Left cardiac atrium (tissue), 4 donors: Measurements from ENCODE around the gene MORF4L1. TPM values are rescaled to one million over a fixed set of nuclear protein-coding genes. Genes with fewer than 3 reads are reported as not detected.
"Not testable (repeated sequence)": the region's sequence is repeated elsewhere in the genome, so short reads cannot be mapped to it uniquely, and the experiment has no call there.

ENCODE experiments used
- ATAC-seq, 2 donors: fragments of 200-7000 bp; cut with Tn5 transposase; one replicate each; pipeline ENCODE4 v1.9.1; 2020; ENCODE audit warnings: mild to moderate bottlenecking in 2 of 2, moderate library complexity in 2 of 2
- DNase-seq: peaks from one replicate; pipeline ENCODE4 v3.0.0-alpha.2; 2020
- intact Hi-C, 2 donors: fragments of 100-400 bp; cut with DNase I; formaldehyde crosslinking; loops; one replicate each; pipeline versions ENCODE4 v1.14.1 to v1.15.1; 2022 to 2023
- total RNA-seq, 2 donors: library from RNA; stranded (reverse); fragmentation: NEBNext Ultra II Directional; extraction: Animal tissue kit (Norgen Biotek cat#: 25700); gene quantifications; one replicate each; pipeline ENCODE4 v1.2.1, GENCODE V29; 2021
- donor health status: DM: no; HTN: yes; CAD: no.
- donor health status: DM: no; HTN: yes; CAD: no; lungs with severe emphysema.
- donor health status: DM: yes; HTN: yes; CAD: no.
- donor health status: Dilated cardiomyopathy.

Gene MORF4L1
- total RNA-seq, 2 donors from 2014 or later = 306 to 401 TPM

GRCh38 chr15:78880813-78881212 lies 8.1 kb downstream of the MORF4L1 start:
- intact Hi-C loops = no loop called here
- ATAC-seq (no peak), DNase-seq (no peak)

DNA sequence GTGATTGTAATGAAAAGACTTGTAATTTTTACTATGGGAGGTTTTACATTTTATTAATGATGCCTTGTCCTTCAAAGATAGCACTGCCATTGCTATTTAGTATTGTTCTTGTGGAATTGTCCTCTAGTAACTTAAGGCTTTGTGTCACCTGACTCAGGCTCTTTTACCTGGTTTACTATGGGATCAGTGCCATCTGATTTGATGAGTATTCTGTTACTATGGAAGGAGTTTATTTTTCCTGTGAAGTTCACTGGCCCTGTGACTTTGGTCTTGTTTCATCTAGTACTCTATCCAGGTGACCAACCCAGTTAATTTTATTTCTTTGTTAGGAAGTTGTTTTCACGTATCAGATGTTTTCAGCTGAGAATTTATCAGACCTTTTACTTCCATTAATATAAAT lies 9.0 kb downstream of the MORF4L1 start:
- intact Hi-C loops = no loop called here
- ATAC-seq = no peak

GRCh38 chr15:78889000-78889399 lies 16.3 kb downstream of the MORF4L1 start:
- intact Hi-C loops = no loop called here
- no peak for DNase-seq
- ATAC-seq = no peak

More for the DNA sequence above, 9.0 kb downstream of the MORF4L1 start:
- DNase-seq = no peak

DNA sequence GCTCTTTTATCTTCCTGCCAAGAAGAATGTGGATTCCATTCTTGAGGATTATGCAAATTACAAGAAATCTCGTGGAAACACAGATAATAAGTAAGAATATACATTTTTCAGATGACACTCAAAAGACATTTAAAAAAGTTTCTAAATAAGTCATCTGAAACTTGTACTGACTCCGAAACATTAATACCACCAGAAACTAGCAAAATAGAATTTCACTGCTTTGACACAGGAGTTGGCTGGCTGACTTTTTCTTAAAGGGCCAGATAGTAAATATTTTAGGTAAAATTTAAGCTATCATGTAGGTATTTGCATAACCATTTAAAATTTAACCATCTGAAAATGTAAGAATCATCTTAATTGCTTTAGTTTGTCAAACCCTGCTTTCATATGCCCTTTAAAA lies 20.8 kb downstream of the MORF4L1 start:
- intact Hi-C loops = no loop called here
- DNase-seq = no peak
- no peak for ATAC-seq

DNA sequence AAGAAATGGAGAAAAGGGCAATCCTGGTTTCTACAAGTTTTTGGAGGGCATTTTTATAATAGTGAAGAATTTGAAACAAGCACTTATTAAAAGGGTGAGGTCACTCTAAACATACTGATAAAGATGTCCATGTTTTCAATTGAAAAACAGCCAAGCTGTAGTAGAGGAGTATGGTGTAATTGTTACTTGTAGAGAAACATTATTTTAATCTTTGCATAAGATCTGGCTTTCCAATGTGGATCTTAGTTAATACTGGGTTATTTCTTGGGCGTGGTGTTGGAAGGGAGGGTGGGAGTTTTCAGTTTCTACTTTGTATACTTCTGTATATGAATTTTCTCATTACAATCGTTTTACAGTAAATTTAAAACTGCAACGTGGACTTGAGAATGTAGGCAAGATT lies 22.8 kb downstream of the MORF4L1 start:
- DNase-seq (no peak), ATAC-seq (no peak)
- intact Hi-C loops = no loop called here

DNA sequence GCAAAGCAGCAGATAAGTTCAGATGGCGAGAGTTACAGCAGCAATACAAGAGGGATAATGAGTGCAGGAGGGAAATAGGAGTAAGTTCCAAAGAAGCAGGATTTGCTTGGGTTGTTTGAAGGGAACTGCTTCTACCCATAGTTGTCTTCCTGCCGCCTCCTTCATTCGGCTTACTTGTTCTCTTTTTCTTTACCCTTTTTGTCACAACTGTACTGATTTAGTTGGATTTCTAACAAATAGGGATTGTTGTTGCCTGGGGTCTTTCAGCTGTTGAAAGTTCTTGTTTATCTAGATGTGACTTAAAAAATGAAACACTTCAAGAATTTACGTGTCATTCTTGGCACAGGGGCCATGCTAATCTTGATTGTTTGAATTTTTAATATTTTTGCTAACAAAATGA lies 25.9 kb downstream of the MORF4L1 start:
- intact Hi-C loops = no loop called here
- no peak for DNase-seq
- no peak for ATAC-seq

- ATAC-seq, DNase-seq, intact Hi-C loops: not testable (repeated sequence)
Measured at GRCh38 chr15:78900819-78901533, 28.3 kb downstream of the MORF4L1 start.

DNA sequence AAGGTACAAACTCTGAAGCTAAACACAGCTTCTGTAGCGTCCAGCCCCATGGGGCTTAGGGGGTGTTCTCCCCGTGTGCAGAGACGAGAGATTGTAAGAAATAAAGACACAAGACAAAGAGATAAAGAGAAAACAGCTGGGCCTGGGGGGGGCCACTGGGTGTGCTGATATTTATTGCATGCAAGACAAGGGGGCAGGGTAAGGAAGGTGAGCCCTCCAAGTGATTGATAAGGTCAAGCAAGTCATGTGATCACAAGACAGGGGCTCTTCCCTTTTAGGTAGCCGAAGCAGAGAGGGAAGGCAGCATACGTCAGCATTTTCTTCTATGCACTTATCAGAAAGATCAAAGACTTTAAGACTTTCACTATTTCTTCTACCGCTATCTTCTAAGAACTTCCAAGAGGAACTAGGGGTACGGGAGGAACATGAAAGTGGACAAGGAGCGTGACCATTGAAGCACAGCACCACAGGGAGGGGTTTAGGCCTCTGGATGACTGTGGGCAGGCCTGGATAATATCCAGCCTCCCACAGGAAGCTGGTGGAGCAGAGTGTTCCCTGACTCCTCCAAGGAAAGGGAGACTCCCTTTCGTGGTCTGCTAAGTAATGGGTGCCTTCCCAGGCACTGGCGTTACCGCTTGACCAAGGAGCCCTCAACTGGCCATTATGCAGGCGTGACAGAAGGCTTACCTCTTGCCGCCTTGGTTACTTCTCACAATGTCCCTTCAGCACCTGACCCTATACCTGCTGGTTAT lies 29.8 kb downstream of the MORF4L1 start:
- intact Hi-C loops, ATAC-seq, DNase-seq: not testable (repeated sequence)

DNA sequence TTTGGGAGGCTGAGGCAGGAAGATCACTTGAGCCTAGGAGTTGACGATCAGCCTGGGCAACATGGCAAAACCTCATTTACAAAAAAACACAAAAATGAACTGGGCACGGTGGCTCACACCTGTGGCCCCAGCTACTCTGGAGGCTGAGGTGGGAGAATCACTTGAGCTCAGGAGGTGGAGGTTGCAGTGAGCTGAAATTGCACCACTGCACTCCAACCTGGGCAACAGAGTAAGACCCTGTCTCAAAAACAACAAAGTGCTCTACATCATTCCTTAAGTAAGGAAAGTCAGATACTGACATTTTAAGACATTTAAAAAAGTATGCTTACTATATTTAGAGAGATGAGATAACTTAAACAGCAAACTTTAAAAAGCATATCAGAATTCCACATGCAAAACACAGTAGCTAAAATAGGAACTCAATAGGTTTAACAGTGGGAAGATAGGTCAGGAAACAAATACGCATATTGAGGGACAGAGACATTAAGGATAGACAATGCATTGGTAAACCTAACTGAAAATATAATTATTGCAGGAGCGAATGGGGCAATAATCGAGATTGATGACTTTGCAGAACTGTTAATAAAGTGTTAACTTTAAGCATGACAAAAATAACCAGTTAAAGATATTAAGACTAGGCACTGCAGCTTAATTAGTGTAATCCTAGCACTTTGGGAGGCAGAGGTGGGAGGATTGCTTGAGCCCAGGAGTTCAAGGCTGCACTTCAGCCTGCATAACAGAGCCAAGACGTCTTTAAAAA lies 32.1 kb downstream of the MORF4L1 start:
- ATAC-seq (no peak), DNase-seq (no peak)
- intact Hi-C loops = loop anchor here in 1 of 2 donors (5.0 kb wide), 1 partner anchor 73 kb away; no protein-coding TSS in a partner anchor

DNA sequence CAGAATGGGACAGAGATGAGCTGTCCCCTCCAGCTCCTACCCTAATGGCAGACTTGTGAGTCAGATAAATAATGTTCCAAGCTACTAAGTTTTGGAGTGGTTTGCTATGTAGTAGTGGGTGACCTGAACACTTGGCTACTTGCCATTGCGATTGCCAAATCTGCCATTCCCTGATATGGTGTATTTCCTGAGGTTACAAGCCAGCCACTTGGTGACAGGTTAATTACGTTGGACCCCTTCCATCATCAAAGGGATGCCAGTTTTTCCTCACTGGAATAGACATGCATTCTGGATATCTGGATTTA lies 33.6 kb downstream of the MORF4L1 start:
- intact Hi-C loops = loop anchor here in 1 of 2 donors (5.0 kb wide), 1 partner anchor 71 kb away; no protein-coding TSS in a partner anchor
- DNase-seq (peak; percentile 60), ATAC-seq (peak; percentile 31 to 57)

GRCh38 chr15:78907577-78907976 lies 34.9 kb downstream of the MORF4L1 start:
- DNase-seq = no peak
- ATAC-seq = no peak
- intact Hi-C loops = loop anchor here in 1 of 2 donors (5.0 kb wide), 1 partner anchor 70 kb away; no protein-coding TSS in a partner anchor

DNA sequence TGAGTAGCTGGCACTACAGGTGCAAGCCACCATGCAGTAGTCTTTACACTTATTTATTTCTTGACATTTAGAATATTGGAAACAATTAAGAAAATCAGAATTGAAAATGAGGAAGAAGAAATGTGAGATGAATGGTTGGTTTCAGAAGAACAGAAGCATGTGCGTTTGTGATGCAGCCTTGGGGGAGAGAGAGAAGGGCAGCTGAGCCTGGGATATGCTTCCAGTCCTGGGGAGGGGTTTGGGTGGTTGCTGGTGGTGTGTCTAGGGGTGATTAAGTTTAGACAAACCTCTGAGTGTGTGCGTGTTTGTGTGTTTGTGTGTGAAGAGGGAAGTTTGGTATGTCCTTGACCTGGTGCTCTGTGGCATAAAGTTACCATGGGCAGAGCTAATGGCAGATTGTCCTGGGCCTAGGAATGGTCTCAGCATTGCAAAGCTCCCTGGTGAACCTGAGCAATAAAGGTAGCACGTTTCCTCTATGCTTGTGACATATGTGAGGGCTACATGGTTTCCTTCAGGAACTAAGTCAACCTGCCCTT lies 36.5 kb downstream of the MORF4L1 start:
- DNase-seq = no peak
- ATAC-seq = no peak
- intact Hi-C loops = loop anchor here in 1 of 2 donors (5.0 kb wide), 1 partner anchor 68 kb away; no protein-coding TSS in a partner anchor

DNA sequence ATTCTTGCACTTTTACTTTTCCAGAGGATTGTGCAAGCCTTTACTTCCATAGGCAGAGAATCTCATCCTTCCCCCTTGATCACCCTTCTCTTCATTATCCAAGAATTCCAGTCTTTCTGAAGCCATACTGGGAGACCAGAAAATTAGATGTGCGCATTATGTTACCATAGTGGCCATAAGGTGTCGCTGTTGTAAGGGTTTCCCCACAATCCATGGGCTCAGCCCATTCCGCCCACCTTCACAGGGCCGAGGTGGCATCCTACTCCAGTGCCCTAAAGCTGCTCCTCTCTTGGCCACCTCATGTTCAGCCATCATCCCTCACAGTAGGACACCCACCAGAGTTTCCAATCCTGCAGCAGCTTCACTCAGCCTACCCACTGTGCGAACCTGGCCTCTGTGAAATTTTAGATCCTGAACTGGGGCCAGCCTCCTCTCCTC lies 37.1 kb downstream of the MORF4L1 start:
- peak in 1 of 2 donors; percentile 44 for ATAC-seq
- intact Hi-C loops = loop anchor here (5.0 to 10.0 kb wide), 3 partner anchors 67 to 265 kb away; no protein-coding TSS in a partner anchor
- no peak for DNase-seq

DNA sequence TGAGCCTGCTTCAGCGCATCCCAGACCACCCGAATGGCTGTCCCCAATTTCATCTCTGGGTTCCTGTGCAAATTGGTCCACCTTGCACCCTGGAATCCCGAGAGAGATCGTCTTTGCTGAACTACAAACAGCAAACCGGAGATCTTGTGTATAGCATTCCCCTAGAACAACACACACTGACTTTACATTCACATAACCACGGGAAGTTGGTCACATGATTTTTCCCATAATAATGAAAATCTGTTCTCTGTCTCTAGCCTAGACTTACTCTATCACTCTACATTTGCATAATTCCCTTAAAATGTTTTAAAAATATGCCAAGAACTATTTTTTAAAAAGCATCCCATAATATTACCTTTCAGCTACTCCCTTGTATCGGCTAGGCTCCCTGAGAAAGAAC lies 37.6 kb downstream of the MORF4L1 start:
- DNase-seq (no peak), ATAC-seq (no peak)
- intact Hi-C loops = loop anchor here (5.0 to 10.0 kb wide), 2 partner anchors 72 to 265 kb away; no protein-coding TSS in a partner anchor

DNA sequence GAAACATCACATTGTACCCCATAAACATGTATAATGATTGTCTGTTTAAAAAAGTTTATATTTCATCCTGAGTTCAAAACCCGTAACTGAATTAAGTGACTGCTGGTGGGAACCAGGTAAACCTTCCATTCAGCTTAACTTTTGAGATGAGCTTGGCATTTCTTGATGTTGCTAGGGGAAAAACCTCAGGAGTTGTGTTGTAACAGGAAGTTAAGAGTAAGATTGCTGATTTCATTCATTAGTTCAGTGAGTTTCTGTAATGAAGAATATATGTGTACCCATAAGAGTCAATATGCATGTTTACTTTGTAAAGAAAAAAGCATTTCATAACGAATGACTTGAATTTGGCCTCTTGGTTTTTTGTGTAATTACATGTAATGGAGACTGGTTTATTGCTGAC lies 39.6 kb downstream of the MORF4L1 start:
- ATAC-seq = no peak
- DNase-seq = no peak
- intact Hi-C loops = loop anchor here (5.0 to 10.0 kb wide), 2 partner anchors 70 to 262 kb away; no protein-coding TSS in a partner anchor

DNA sequence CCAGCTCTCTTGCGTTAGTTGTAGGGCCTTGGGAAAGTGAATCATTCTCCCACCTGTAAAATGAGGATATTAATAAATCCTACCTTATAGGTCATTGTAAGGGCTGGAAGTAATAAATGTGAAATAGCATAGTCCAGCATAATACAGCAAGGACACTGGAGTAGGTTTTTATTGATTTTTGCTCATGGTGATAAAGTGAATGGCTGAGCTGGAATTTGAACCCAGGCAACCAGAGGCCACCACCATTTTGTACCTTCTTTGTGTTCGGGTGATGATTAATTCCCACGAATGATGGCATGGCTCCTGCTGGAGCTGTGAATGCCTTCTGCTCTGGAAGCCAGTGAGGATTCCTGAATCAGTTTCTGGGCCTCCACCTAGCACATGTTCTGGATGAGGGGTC lies 40.3 kb downstream of the MORF4L1 start:
- no peak for ATAC-seq

DNA sequence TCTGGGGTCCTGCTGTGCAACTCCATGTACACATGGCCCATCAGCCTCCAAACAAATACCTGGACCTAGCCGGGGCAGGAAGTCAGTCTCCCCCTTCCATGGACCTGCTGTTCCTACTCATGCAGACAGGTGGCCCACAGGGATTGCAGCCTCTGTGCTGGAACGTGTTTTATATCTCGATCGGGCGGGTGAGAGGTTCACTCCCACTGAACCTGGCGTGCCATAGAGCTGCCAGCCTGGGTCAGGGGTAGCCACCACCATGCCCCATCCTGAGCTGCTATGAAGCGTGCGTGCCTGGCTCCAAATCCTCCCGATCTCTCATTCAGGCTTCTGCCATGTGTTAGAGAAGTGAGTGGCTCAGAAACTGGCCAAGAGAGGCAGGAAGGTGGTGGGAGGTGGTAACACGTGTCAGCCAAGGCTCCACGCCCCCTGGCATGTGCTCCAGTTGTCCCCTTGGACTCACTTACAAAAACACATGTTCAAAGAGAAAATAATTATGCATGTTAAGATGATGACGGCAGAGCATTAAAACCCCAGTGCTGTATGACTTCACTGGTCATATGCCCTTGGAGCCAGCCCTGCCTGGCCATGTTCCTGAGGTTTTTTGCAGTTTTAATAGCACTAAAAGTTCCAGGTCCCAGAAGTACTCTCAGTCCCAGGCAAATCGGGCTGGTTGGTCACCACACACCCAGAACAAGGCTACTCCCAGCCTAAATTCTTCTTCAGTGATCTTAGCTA lies 41.5 kb downstream of the MORF4L1 start:
- peak; percentile 22 to 60 for ATAC-seq
- intact Hi-C loops = loop anchor here (5.0 to 10.0 kb wide), 2 partner anchors 68 to 261 kb away; no protein-coding TSS in a partner anchor
- DNase-seq = no peak

More for the DNA sequence above, 40.3 kb downstream of the MORF4L1 start:
- DNase-seq = no peak
- intact Hi-C loops = loop anchor here (5.0 to 10.0 kb wide), 2 partner anchors 69 to 262 kb away; no protein-coding TSS in a partner anchor
